Measurements from ENCODE around the gene SPAG16.
"Not testable (repeated sequence)": the region's sequence is repeated elsewhere in the genome, so short reads cannot be mapped to it uniquely, and the experiment has no call there.

SPAG16 gene

DNA sequence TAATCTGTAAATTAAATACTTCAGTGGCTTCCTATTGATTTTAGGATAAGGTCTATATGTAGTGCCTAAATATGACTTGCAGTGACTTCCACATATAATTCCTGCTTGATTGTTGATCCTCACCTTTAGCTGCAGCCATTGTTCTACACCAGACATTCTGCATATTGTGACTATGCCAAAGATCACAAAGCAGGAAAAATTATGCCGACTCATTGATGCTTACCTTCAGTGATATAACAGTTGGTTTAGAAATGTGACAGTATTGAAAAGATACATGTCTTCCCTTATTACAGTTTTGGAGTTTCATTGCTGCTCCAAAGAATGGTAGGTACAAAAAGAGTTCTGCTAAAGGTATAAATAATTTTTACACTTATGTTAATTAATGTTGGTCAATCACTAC lies 12.3 kb upstream of the SPAG16 start:
- Histone ChIP-seq H3K9me3 (ENCODE audit: low read length) (no peaks in the 10 kb centered on the region), H4K20me1 (ENCODE audit: insufficient read depth, low read length) (no peaks in the 10 kb centered on the region), H3K27ac (ENCODE audit: low read depth, low read length, poor library complexity, severe bottlenecking) (no peak overlapping the region), H3K9ac (ENCODE audit: low read length) (no peak overlapping the region), H3K4me2 (ENCODE audit: low read length) (no peak overlapping the region), H3K36me3 (ENCODE audit: insufficient read depth, low read length) (no peaks in the 10 kb centered on the region), H3K4me3 (ENCODE audit: low read depth, low read length, poor library complexity, severe bottlenecking) (no peak overlapping the region), H2AFZ (ENCODE audit: low read length) (no peak overlapping the region), H3K79me2 (ENCODE audit: insufficient read depth, low read length) (no peaks in the 10 kb centered on the region), H3K4me1 (ENCODE audit: insufficient read depth, low read length, severe bottlenecking) (no peaks in the 10 kb centered on the region), H3K27me3 (ENCODE audit: insufficient read depth, low read length) (no peaks in the 10 kb centered on the region), H3F3A (ENCODE audit: insufficient read depth, low read length) (no peaks in the 10 kb centered on the region), H3K9me2 (ENCODE audit: low read depth, low read length) (no peaks in the 10 kb centered on the region; the same call in 1 of the 2 replicates)
- TF ChIP-seq, protein P1, sequence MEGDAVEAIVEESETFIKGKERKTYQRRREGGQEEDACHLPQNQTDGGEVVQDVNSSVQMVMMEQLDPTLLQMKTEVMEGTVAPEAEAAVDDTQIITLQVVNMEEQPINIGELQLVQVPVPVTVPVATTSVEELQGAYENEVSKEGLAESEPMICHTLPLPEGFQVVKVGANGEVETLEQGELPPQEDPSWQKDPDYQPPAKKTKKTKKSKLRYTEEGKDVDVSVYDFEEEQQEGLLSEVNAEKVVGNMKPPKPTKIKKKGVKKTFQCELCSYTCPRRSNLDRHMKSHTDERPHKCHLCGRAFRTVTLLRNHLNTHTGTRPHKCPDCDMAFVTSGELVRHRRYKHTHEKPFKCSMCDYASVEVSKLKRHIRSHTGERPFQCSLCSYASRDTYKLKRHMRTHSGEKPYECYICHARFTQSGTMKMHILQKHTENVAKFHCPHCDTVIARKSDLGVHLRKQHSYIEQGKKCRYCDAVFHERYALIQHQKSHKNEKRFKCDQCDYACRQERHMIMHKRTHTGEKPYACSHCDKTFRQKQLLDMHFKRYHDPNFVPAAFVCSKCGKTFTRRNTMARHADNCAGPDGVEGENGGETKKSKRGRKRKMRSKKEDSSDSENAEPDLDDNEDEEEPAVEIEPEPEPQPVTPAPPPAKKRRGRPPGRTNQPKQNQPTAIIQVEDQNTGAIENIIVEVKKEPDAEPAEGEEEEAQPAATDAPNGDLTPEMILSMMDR (IDR thresholded peaks at IDR 0.05; ENCODE audit: low read length) = no peak
- no peak for TF ChIP-seq EZH2 (IDR thresholded peaks at IDR 0.05; ENCODE audit: borderline replicate concordance, low read length)

DNA sequence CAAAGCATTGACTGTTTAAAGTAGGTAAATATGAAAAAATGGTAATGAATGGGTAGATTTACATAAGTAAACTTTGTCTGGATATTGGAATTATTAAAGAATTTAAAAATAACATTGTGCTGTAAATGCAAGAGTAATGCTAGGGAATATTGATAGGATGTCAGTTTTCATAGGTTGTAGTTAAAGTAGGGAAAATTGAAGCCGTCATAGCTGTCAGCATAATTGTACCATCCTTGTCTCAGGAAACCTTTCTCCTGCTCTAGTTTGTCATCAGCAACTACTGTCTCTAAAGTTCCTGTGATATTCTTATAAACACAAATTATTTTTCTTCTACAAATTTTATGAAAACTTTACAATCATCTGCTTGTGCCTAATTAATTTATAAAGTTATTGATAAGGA lies 10.1 kb upstream of the SPAG16 start:
- TF ChIP-seq, protein P1 (IDR thresholded peaks at IDR 0.05; ENCODE audit: low read length) = no peak
- no peak for TF ChIP-seq EZH2 (IDR thresholded peaks at IDR 0.05; ENCODE audit: borderline replicate concordance, low read length)
- Histone ChIP-seq H3K9me3 (ENCODE audit: low read length) (no peaks in the 10 kb centered on the region), H3K4me1 (ENCODE audit: insufficient read depth, low read length, severe bottlenecking) (no peaks in the 10 kb centered on the region)

DNA sequence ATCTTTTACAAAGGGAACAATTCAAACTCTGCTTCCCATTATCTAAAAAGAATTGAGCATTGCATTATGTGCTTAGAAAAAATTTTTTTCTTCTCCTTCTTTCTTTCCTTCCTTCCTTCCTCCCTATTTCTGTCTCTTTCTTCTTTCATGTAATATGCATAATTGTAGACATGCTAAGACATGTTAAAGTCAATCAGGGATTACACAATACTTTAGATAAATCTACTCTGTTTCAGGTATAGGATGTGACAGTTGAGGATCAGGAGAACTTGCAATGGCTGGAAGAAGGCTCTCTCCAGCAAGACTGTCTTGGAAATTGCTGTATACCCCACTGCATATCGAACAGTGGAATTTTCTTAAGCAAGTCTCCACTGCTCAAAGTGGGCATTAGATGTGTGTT lies 9.0 kb upstream of the SPAG16 start:
- Histone ChIP-seq H4K20me1 (ENCODE audit: insufficient read depth, low read length) (no peaks in the 10 kb centered on the region), H3K79me2 (ENCODE audit: insufficient read depth, low read length) (no peaks in the 10 kb centered on the region), H3K27me3 (ENCODE audit: insufficient read depth, low read length) (no peaks in the 10 kb centered on the region), H3F3A (ENCODE audit: insufficient read depth, low read length) (no peaks in the 10 kb centered on the region), H3K9ac (ENCODE audit: low read length) (no peak overlapping the region), H3K4me3 (ENCODE audit: low read depth, low read length, poor library complexity, severe bottlenecking) (no peak overlapping the region), H3K9me3 (ENCODE audit: low read length) (no peaks in the 10 kb centered on the region), H3K4me1 (ENCODE audit: insufficient read depth, low read length, severe bottlenecking) (no peaks in the 10 kb centered on the region), H3K36me3 (ENCODE audit: insufficient read depth, low read length) (no peaks in the 10 kb centered on the region), H3K27ac (ENCODE audit: low read depth, low read length, poor library complexity, severe bottlenecking) (no peak overlapping the region), H2AFZ (ENCODE audit: low read length) (no peak overlapping the region), H3K4me2 (ENCODE audit: low read length) (no peak overlapping the region), H3K9me2 (ENCODE audit: low read depth, low read length) (no peaks in the 10 kb centered on the region)
- TF ChIP-seq, protein P1 (IDR thresholded peaks at IDR 0.05; ENCODE audit: low read length) = no peak
- no peak for TF ChIP-seq EZH2 (IDR thresholded peaks at IDR 0.05; ENCODE audit: borderline replicate concordance, low read length)

More for the DNA sequence above, 10.1 kb upstream of the SPAG16 start:
- Histone ChIP-seq H3K27me3 (ENCODE audit: insufficient read depth, low read length) (no peaks in the 10 kb centered on the region), H3K36me3 (ENCODE audit: insufficient read depth, low read length) (no peaks in the 10 kb centered on the region), H3K27ac (ENCODE audit: low read depth, low read length, poor library complexity, severe bottlenecking) (no peak overlapping the region), H3K4me3 (ENCODE audit: low read depth, low read length, poor library complexity, severe bottlenecking) (no peak overlapping the region), H3K4me2 (ENCODE audit: low read length) (no peak overlapping the region), H3K79me2 (ENCODE audit: insufficient read depth, low read length) (no peaks in the 10 kb centered on the region), H3K9ac (ENCODE audit: low read length) (no peak overlapping the region), H4K20me1 (ENCODE audit: insufficient read depth, low read length) (no peaks in the 10 kb centered on the region), H3K9me2 (ENCODE audit: low read depth, low read length) (no peaks in the 10 kb centered on the region), H2AFZ (ENCODE audit: low read length) (no peak overlapping the region), H3F3A (ENCODE audit: insufficient read depth, low read length) (no peaks in the 10 kb centered on the region)

DNA sequence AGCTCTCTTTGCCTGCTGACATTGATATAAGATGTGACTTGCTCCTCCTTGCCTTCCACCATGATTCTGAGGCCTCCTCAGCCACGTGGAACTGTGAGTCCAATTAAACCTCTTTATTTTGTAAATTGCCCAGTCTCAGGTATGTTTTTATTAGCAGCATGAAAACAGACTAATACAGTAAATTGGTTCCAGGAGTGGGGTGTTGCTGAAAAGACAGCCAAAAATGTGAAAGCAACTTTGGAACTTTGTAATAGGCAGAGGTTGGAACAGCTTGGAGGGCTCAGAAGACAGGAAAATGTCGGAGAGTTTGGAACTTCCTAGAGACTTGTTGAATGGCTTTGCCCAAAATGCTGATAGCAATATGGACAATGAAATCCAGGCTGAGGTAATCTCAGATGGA lies 7.1 kb upstream of the SPAG16 start:
- not testable (repeated sequence) for H3K9me3 ChIP-seq (ENCODE audit: low read length); H3F3A ChIP-seq (ENCODE audit: insufficient read depth, low read length); H3K4me2 ChIP-seq (ENCODE audit: low read length); H3K9me2 ChIP-seq (ENCODE audit: low read depth, low read length); H3K27ac ChIP-seq (ENCODE audit: low read depth, low read length, poor library complexity, severe bottlenecking); H2AFZ ChIP-seq (ENCODE audit: low read length); H3K9ac ChIP-seq (ENCODE audit: low read length); H3K4me3 ChIP-seq (ENCODE audit: low read depth, low read length, poor library complexity, severe bottlenecking); H4K20me1 ChIP-seq (ENCODE audit: insufficient read depth, low read length); H3K79me2 ChIP-seq (ENCODE audit: insufficient read depth, low read length); H3K27me3 ChIP-seq (ENCODE audit: insufficient read depth, low read length); H3K4me1 ChIP-seq (ENCODE audit: insufficient read depth, low read length, severe bottlenecking); H3K36me3 ChIP-seq (ENCODE audit: insufficient read depth, low read length)

Data from OCI-LY1 (cell line).